HG03469 (cell line): Measurements from ENCODE around the gene MDK.

Source experiments
- ATAC-seq: cut with Tn5 transposase; IDR thresholded peaks from one replicate; pipeline ENCODE4 v1.9.1; 2021; ENCODE audit warnings: mild to moderate bottlenecking, moderate library complexity, moderate number of reproducible peaks; ENCODE audit not compliant: unreplicated experiment

MDK gene

DNA sequence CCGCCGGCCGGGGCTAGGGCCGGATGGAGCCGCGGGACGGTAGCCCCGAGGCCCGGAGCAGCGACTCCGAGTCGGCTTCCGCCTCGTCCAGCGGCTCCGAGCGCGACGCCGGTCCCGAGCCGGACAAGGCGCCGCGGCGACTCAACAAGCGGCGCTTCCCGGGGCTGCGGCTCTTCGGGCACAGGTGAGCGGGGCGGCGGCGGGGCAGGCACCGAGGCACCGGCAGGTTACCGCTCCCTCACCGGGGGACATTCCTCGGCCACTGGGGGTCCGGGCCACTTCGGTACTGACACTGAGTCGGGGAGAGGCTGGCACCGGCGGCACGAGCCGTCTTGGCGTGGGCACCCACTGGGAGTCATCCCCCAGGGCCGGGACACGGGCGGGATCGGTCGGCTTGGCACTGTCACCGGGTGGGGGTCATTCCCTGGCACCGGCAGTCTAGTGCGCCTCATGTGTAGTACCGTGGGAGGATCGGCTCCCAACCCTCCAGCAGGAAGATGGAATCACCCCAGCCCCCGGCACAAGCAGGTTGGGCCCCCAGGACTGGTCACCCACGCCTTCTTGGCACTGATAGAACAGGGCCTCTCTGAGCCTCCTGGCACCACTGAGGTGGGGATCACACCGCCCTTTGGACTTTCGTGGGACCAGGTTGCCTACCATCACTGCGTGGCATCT, 33.7 kb upstream of the MDK start:
- no peak for ATAC-seq

DNA sequence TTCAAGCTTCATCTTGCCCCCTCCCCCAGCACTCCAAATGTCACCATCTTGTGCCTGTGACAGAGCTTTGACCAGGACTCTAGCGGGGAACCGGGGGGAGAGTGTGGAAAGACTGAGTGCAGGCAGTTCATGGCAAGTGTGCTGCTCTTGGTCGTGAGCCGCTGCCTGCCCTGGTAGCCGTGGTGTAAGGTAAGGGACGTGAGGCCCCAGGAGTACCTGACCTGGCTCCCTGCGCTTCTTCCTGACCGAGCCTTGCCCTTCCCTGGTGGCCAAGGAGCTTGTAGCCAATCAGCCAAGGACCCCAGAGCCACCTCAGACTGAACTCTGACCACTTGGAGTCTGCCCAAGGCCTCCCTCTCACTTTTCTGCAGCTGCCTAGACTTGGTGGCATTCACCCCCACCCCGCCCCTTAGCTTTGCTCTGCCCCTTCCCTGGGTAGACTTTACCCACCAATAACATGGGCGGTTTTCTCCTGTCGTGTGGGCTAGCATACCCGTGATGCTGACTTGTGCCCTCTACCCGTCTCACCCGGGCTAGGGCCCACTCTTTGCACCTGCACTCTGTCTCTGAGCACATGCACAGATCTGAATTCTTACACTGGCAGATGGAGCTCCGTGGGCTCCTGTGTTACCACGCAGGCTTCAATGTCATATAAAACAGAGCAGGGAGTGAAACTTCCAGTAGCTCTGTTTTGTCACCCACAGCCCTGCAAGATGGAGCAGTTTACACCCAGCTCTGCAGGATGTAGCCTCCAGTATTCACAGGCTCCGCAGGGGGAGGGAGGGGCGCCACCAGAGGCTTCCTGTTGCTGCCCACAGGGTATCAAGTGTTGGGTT, 32.7 kb upstream of the MDK start:
- no peak for ATAC-seq

DNA sequence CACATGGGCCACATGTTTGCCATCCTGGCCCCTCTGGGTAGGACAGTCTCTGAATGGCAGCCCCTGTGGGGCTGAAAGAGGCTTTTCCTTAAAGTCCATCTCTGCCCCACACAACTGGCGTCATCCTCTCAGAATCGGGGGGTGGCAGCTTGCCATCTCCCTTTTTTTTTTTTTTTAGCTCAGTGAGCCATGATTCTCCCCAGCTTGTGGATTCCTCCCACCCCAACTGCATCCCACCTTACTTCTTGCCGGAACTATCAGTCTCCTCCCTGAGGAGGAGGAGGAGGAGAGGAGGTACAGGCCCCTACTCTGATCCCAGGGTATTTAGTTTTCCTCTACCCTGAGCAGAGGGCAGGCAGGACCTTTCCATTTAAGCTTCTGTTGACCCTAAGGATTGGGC, 30.8 kb upstream of the MDK start:
- no peak for ATAC-seq

DNA sequence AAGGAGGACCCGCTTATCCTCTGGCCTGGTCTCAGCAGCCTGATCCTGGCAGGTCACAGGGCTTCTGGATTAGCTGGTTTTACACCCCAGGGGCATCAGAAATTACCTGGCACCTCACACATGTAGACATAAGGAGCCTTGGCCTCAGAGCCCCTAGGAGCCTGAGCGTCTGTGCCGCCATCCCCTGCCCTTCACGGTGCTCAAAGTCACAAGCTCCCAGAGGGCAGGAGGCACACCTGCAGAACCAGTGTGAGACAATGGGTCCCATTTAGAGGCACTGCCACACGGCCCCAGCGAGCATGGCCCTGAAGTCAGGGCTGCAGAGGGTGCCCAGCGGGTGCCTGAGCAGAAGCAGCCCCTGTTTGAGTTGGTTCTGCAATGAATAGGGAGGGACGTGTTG, 30.3 kb upstream of the MDK start:
- no peak for ATAC-seq

DNA sequence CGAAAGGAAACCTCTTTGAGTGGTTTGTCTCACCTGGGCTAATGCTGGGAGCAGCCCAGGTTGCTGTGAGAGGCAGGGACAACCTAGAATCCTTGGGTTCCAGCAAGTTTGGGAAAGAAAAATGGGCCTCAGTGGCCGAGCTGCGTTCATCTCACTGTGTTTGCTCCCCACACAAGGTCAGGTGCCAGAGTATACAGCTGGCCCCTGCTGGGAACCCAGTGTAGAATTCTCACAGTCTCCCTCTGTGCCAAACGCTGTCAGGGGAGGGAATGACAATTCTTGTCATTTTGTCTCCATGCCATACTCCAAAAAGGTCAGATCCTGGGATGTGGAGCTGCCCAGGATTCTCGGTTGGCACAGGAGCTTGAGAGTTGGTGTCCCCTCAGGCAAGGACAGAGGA, 29.9 kb upstream of the MDK start:
- no peak for ATAC-seq

DNA sequence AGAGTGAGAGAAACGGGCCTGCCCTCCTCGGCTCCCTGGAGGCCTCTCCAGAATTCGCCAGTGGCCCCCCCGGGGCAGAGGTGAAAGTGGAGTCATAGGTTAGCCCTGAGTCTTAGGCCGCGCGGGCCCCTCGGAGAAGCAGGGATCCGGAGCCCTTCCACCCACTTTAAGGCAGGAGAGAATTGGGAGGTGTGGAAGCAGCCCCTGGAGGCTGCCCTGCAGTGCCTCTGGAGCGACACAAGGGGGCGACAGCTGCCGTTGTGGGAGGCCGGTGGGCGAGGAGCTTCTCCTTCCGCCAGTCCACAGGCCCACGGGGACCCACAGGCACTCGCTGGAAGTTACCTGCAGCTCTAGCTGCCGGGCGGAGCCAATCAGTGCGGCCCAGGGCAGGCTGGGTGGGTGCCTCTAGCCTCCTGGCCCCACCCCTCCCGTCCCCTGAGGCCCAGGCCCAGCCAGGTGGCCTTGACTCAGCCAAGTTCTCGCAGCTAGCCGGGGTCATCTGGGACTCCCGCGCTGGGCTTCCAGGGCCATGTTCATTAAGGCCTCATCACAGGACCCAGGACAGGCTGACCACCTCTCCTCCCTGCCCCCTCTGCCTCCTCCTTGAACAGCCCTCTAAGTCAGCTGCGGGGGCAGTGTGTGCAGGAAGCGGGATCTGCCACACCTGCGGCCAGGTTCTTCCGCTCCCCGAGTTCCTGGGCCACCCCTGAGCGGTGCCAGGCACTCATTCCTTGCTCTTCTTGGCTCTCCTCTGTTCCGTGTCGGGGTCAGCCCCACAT, 29.2 kb upstream of the MDK start:
- ATAC-seq: no peak

DNA sequence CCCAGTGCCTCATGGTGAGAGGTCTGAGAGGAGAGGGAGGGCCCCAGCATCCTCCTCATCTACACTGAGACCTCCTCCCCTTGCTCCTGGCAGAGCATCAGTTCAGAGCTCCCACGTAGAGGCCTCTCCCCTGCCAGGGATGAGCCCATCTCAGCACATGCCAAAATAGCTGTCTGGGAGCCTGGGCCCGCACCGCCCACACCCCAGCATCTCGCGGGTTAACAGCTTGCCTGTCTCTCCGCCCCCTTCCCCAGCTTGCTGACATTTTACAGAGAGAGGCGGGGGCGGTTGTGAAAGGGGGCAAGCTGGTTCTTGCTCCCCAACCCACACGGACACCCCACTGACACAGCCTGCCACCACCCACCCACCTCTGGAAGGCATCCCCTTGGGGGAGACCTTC, 27.8 kb upstream of the MDK start:
- ATAC-seq: no peak

DNA sequence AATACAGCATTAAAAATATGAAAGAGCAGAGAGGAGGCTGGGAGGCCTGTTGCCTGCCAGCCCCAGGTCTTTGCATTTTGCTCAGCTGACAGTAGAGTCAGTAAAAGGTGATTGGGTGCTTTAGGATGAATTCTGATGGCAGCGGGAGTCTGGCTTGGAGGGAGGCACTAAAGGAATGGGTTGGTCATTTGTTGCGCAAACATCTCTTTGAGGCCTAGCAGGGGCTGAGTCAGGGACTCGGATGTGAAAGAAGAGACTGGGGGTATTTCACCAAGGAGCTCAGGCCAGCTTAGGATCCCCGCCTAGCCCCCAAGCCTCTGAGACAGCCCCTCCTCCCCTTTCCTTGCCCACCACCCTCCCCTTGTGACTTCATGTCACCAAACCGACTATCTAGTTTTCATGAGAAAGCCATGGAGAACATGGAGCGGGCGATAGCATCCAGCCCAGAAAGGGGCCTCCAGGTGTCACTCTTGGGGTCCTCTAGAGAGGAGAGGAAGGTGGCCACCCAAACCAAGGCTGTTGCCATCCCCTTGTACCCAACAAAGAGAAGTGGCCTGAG, 24.5 kb upstream of the MDK start:
- no peak for ATAC-seq

DNA sequence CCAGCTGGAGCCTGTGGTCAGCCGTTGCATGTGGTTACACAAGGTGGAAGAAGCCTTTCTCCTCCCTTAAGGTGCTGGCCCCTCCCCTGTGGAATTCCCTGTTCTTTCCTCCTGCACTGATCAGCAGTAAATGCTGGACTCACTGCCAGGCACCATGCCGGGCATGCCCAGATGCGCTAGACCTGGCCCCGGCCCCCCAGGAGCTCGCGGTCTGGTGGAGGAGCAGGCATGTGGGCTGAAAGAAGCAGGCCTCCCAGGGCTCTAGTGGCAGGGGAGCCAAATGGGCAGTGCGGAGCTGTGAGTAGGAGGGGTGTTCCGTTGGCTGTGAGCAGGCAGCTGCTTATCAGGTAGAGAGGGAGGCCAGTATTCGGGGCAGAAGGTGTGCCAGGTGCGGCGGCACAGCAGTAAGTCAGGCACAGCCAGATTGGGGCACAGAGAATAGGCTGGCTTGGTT, 24.0 kb upstream of the MDK start:
- no peak for ATAC-seq

DNA sequence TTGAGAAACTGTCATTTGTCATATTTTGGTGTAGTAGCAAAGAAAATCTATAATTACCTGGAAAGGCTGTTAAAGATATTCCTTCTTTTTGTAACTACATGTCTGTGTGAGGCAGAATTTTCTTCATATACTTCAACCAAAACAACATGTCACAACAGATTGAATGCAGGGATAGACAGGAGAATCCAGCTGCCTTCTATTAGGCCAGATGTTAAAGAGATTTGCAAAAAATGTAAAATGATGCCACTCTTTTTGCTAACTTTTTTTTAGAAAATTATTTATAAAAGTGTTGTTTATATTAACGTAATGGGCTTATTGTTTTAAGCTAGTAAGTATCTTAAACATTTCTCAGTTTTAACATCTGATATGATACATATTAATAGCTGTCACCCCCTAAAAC, 21.5 kb upstream of the MDK start:
- no peak for ATAC-seq

DNA sequence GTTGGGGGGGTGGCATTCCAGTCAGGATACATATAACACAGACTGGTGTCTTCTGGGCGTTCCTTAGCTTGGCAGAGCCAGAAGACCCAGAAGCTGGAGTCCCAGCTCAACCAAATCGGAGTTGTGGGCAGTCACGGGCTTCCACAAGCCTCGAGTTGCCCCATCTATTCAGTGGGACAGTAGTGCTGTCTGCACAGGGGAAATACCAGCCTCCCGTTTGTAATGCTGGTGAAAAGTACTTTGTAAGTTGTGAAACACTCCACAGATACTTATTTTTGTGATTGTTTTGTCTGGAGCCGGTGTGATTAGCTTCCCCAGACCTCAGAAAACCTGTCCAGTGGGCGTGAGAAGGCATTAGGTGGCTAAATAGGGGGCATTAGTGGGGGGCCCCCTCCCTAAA, 20.6 kb upstream of the MDK start:
- peak; percentile 13 for ATAC-seq

DNA sequence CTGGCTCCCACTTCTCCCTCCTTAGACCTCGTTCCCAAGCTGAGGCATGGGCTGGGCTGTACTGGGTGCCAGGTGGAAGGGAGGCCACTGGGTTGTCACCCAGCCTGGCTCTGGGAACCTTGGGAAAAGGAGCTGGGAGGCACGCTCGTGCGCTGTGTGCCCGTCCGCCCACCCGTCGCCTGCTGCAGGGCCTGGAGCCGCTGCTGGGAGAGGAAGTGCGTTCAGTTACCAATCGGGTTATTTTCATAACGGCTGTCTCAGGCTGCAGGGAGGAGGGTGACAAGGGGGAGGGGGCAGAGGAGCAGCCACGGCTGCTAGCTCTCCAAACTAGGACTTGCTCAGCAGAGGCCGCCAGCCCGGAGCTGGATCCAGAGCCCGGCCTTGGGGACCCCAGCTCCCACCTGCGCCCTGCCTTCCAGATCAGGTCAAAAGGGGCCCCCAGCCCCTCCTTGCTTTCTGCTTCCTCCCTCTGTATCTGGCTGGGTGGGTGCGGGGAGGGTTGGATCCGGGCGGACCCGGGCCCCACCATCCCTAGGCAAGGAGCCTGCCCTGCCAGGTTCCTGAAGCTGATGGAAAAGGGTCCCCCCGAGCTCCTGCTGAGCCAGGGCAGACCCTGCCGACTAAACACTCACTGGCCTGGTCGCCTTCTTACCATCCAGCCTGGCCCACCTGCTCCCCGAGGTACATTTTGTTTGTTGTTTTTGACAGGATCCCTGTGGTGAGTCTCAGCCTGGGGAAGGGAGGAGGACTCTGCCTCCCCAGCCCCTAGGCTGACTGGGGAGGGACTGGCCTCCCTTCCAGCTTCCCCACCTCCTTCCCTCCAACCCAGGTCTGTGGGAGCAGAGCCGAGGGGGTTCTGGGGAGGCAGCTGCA, 19.9 kb upstream of the MDK start:
- peak; percentile 71 for ATAC-seq

DNA sequence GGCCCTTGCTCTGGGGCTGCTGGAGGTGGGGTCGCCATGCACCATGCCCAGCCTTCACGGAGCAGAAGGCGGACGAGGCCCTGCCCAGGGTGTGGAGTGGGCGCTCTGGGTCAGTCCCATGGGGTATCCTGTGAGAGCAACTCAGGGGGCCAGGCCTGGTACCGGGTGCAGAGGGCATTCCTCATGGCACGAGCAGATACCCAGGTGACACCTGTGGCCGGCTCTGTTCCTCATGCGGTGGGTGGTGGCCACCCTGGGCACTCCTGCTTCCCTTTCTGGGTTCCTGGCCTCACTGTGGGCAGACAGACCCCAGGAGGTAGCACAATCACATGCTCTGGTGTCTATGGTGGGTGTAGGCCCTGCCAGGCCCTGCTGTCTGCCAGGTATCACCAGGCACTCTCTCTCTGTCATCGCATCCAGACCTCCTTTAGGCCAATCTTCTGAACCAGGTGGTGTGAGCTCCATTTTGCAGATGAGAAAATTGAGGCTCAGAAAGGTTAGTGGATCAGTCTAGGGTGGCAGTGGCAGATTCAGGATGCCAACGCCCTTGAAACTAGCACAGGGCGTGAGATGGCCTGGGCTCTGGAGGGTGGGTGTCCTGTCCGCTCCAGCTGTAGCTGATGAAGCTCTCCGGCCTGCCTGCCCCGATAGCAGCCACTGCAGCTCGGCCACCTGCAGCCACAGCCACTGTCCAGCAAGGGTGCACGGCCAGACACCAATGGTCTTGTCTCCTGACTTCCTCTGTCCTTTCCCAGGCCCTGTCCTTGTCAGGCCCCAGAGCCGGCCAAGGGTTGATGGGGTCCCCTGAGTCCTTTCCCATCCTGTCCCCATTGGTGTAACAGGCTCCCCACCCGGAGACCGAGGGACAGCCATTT, 19.1 kb upstream of the MDK start:
- ATAC-seq: no peak

DNA sequence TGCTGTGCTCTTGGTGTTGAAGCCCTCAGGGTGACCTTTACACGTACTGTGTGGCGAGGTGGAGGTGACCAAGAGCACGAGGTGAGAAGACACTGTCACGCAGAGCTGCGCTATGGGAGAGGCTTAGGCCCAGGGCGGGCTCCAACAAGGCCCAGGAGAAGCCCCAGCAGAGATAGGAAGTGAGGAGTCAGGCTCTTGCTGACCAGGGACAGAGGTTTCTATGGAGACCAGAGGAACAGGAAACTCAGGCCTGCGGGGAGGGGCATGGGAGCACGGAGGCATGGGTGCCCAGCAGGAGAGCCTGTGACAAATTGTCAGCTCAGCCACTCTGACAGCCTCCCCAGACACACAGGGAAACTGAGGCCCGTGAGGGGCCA, 18.4 kb upstream of the MDK start:
- no peak for ATAC-seq

DNA sequence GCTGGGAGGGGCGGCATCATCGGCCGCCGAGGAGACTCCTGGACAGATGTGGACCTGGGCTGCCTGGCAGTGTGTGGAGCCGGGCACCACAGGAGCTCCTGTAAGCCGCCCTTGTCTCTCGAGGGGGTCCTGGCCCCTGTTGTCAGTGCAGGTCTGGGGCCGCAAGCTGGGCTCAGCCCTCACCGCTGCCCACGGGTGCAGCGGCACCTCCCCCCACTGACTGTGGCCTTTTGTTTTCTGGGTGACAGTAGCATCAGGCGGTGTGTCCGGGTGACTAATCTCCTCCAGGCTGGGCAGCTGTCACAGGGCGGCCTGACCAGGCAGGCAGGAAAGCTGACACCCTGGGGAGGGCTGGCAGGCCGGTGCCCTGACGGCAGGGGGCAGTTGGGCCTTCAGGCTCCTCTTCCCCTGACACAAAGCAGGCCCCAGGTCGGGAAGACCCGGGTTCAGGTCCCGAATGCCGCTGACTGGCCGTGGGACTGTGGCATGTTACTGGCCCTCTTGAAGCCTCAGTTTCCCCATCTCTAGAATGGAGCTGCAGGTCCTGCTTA, 17.9 kb upstream of the MDK start:
- ATAC-seq: no peak

DNA sequence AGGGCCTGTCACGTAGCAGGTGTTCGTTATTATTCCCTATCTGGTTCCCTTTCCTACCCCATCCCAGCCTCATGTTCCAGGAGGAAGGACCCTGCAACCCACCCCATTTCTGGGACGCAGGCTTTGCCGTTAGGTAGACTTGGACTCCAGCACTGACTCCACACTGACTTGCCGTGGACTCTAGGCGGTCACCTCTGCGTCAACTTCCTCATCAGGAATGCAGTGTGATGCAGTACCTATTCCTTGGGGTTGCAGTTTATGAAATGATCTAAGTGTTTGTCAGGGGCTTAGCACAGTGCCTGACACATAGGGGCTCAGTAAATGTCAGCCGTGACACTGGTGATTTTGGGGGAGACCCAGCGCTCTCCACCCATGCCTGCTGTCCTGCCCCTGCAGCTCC, 17.4 kb upstream of the MDK start:
- ATAC-seq: no peak

DNA sequence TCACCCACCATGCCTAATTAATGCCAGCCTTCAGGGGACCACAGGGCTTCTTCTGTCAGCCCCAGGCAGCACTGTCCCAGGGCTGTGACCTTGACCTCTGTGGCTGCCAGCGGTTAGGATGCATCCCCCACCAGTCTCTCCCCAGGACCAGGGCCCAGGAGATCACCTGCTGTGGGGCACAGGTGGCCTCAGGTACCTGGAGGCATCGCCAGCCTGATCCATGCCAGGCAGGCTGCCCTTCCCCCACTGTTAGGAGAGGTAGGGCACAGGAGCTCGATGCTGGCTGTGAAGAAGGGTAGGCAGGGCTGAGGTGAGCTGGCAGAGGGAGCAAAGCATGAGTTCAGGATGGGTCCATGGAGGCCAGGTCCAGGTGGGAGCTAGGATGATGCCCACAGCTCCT, 16.7 kb upstream of the MDK start:
- no peak for ATAC-seq

DNA sequence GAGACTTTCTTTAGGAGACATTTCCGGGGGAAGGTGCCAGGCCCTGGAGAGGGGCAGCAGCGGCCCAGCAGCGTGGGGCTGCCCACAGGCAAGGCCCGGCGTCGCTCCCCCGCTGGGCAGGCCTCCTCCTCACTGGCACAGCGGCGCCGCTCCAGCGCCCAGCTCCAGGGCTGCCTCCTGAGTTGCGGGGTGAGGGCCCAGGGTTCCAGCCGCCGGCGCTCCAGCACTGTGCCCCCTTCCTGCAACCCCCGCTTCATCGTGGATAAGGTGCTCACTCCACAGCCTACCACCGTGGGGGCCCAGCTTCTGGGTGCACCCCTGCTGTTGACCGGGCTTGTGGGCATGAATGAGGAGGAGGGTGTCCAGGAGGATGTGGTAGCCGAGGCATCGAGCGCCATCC, 15.2 kb upstream of the MDK start:
- ATAC-seq: no peak

DNA sequence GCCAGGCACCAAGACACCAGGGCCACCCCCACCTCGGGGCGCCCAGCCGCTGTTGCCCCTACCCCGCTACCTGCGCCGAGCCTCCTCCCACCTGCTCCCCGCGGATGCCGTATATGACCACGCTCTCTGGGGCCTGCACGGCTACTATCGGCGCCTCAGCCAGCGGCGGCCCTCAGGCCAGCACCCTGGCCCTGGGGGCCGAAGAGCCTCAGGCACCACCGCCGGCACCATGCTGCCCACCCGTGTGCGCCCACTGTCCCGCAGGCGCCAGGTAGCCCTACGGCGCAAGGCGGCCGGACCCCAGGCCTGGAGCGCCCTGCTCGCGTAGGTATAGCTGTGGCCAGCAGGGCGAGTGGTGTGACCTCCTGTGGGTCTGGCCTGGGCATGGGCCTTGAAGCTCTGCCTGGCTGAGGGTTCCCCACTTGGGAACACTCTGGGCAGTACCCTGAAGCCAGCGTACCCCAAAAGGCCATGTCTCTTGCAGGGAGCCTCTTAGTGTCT, 14.8 kb upstream of the MDK start:
- ATAC-seq: no peak
